ENCODE results near the gene TRIOBP. TPM values are rescaled to one million over a fixed set of nuclear protein-coding genes. Genes with fewer than 3 reads are reported as not detected.
A peak's percentile ranks its signal among the peaks of the same experiment; 100 is the strongest.

The TRIOBP gene
- total and polyA plus RNA-seq, 2 donors (not counting 1 experiment from before 2014, with no cell fraction given), result 32.9 to 131 TPM

DNA sequence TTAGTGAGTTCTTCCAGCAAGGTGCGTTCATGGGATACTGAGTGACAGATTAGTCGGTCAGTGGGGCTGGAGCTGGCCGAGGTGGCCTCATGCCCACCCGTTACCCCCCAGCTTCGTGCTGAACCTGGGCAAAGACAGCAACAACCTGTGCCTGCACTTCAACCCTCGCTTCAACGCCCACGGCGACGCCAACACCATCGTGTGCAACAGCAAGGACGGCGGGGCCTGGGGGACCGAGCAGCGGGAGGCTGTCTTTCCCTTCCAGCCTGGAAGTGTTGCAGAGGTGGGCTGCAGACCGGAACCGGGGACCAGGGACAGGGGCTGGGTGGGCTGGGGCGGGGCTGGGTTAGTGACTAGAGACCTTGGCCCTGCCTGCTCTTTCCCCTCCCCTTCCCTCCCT lies 18.5 kb upstream of the TRIOBP start:
- H2AFZ ChIP-seq (ENCODE audit: low read length), result no peak overlapping the region
- DNase-seq (ENCODE audit: low read depth in 2 of 2), result no peak
- no peaks in the 10 kb centered on the region for H3K9me3 ChIP-seq (ENCODE audit: control insufficient read depth, insufficient read depth, low read depth, low read length)
- peak overlapping the region; percentile 17 for H3K9ac ChIP-seq (ENCODE audit: insufficient read depth, low read length)
- peaks cover 13% of the 10 kb centered on the region for H3K4me1 ChIP-seq (ENCODE audit: control insufficient read depth, extremely low read depth, insufficient read depth, low read length)
- peak overlapping the region; percentile 100 for H3K4me2 ChIP-seq (ENCODE audit: extremely low read depth, insufficient read depth, low read length)
- H3K36me3 ChIP-seq (ENCODE audit: control insufficient read depth, insufficient read depth, low read length), result peaks cover 17% of the 10 kb centered on the region
- peaks cover 31% of the 10 kb centered on the region for H3K79me2 ChIP-seq (ENCODE audit: control insufficient read depth, insufficient read depth, low read length)
- H4K20me1 ChIP-seq (ENCODE audit: control insufficient read depth, extremely low read depth, insufficient read depth, low read length), result peaks cover 3% of the 10 kb centered on the region
- peak overlapping the region; percentile 62 for H3K27ac ChIP-seq (ENCODE audit: insufficient read depth, low read length)
- no peak for TF ChIP-seq EZH2 (IDR thresholded peaks at IDR 0.05; ENCODE audit: low read length, missing control alignments)
- TF ChIP-seq CTCF (conservative IDR thresholded peaks at IDR 0.05 in 1 of 2, IDR thresholded peaks at IDR 0.05 in 1 of 2; ENCODE audit: low read depth in 1 of 2, low read length in 2 of 2), result no peak
- H3K27me3 ChIP-seq (ENCODE audit: control insufficient read depth, insufficient read depth, low read length), result no peaks in the 10 kb centered on the region
- peak overlapping the region; percentile 58 to 100 (median 96) for H3K4me3 ChIP-seq (replicated peaks in 1 of 4; ENCODE audit: control extremely low read depth in 1 of 4, insufficient read depth in 1 of 4, low read depth in 3 of 4, low read length in 4 of 4)

DNA sequence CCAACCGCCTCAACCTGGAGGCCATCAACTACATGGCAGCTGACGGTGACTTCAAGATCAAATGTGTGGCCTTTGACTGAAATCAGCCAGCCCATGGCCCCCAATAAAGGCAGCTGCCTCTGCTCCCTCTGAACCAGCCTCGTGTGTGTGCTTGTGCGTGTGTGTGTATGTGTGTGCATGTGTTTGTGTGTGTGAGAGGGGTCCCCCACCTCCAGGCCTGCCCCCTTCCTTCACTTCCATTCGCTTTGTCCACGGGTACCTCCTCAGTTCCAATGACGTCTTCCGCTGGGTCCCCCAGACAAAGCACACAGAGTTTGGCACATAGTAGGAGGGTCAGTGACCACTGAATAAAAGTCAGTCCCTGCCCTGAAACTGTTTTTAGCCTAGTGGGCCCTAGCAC lies 17.2 kb upstream of the TRIOBP start:
- H3K4me3 ChIP-seq (replicated peaks in 1 of 4; ENCODE audit: control extremely low read depth in 1 of 4, insufficient read depth in 1 of 4, low read depth in 3 of 4, low read length in 4 of 4), result no peak overlapping the region

DNA sequence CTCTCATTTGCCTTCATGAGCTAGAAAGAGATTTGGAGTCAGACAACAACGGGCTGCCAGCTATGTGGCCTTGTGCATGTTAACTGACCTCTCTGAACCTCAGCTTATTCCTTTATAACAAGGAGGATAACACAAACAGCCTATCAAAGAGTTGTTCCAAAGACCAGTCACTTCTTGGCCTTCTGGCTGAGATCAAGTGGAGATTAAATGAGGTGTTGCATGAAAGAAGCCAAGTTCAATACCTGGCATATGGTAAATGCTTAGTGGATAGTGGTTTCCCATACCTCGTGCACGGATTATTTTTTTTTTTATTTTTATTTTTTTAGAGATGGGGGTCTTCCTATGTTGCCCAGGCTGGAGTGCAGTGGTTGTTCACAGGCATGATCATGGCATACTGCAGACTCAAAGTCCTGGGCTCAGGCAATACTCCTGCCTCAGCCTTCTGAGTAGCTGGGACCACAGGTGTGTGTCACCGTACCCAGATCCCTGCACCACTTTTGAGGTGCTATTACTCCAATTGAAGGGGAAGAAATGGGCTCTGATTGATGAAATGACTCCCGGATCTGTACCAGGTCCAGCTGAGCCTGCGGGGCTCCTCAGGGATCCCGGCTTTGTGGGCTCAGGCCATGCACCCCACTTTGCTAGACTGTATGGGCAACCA lies 16.5 kb upstream of the TRIOBP start:
- no peak for DNase-seq (ENCODE audit: low read depth in 2 of 2)
- H3K4me2 ChIP-seq (ENCODE audit: extremely low read depth, insufficient read depth, low read length), result no peak overlapping the region

More for the DNA sequence above, 17.2 kb upstream of the TRIOBP start:
- Histone ChIP-seq H3K27me3 (ENCODE audit: control insufficient read depth, insufficient read depth, low read length) (no peaks in the 10 kb centered on the region), H4K20me1 (ENCODE audit: control insufficient read depth, extremely low read depth, insufficient read depth, low read length) (peaks cover 3% of the 10 kb centered on the region), H3K4me1 (ENCODE audit: control insufficient read depth, extremely low read depth, insufficient read depth, low read length) (peaks cover 11% of the 10 kb centered on the region), H2AFZ (ENCODE audit: low read length) (no peak overlapping the region), H3K27ac (ENCODE audit: insufficient read depth, low read length) (no peak overlapping the region), H3K9ac (ENCODE audit: insufficient read depth, low read length) (no peak overlapping the region), H3K79me2 (ENCODE audit: control insufficient read depth, insufficient read depth, low read length) (peaks cover 31% of the 10 kb centered on the region), H3K9me3 (ENCODE audit: control insufficient read depth, insufficient read depth, low read depth, low read length) (no peaks in the 10 kb centered on the region), H3K36me3 (ENCODE audit: control insufficient read depth, insufficient read depth, low read length) (peaks cover 17% of the 10 kb centered on the region), H3K4me2 (ENCODE audit: extremely low read depth, insufficient read depth, low read length) (peak overlapping the region; percentile 52)
- no peak for DNase-seq (ENCODE audit: low read depth in 2 of 2)
- TF ChIP-seq CTCF (conservative IDR thresholded peaks at IDR 0.05 in 1 of 2, IDR thresholded peaks at IDR 0.05 in 1 of 2; ENCODE audit: low read depth in 1 of 2, low read length in 2 of 2), result no peak
- no peak for TF ChIP-seq EZH2 (IDR thresholded peaks at IDR 0.05; ENCODE audit: low read length, missing control alignments)

More for the DNA sequence above, 16.5 kb upstream of the TRIOBP start:
- Histone ChIP-seq H3K9ac (ENCODE audit: insufficient read depth, low read length) (no peak overlapping the region), H3K4me3 (replicated peaks in 1 of 4; ENCODE audit: control extremely low read depth in 1 of 4, insufficient read depth in 1 of 4, low read depth in 3 of 4, low read length in 4 of 4) (no peak overlapping the region), H3K27ac (ENCODE audit: insufficient read depth, low read length) (no peak overlapping the region), H3K4me1 (ENCODE audit: control insufficient read depth, extremely low read depth, insufficient read depth, low read length) (peaks cover 11% of the 10 kb centered on the region), H4K20me1 (ENCODE audit: control insufficient read depth, extremely low read depth, insufficient read depth, low read length) (peaks cover 3% of the 10 kb centered on the region), H3K79me2 (ENCODE audit: control insufficient read depth, insufficient read depth, low read length) (peaks cover 31% of the 10 kb centered on the region), H3K36me3 (ENCODE audit: control insufficient read depth, insufficient read depth, low read length) (peaks cover 17% of the 10 kb centered on the region), H2AFZ (ENCODE audit: low read length) (no peak overlapping the region), H3K27me3 (ENCODE audit: control insufficient read depth, insufficient read depth, low read length) (no peaks in the 10 kb centered on the region), H3K9me3 (ENCODE audit: control insufficient read depth, insufficient read depth, low read depth, low read length) (no peaks in the 10 kb centered on the region)
- no peak for TF ChIP-seq CTCF (conservative IDR thresholded peaks at IDR 0.05 in 1 of 2, IDR thresholded peaks at IDR 0.05 in 1 of 2; ENCODE audit: low read depth in 1 of 2, low read length in 2 of 2)
- TF ChIP-seq EZH2 (IDR thresholded peaks at IDR 0.05; ENCODE audit: low read length, missing control alignments), result no peak
